Karpas-422 (cell line): ENCODE data around the gene ACACB. TPM values are rescaled to one million over a fixed set of nuclear protein-coding genes. Genes with fewer than 3 reads are reported as not detected.

Experiments
- DNase-seq: peaks from one replicate; pipeline ENCODE4 v3.0.0-alpha.2; 2015
- H2AFZ ChIP-seq: fragments of 200-600 bp; sonication (generic); 2 replicates; pipeline ENCODE4 v1.6.1; 2014; ENCODE audit warnings: antibody characterized with exemption, low read length, mixed read lengths
- H3K27ac ChIP-seq: fragments of 200-600 bp; sonication (generic); 2 replicates; pipeline ENCODE4 v1.5.1; 2014; ENCODE audit warnings: mild to moderate bottlenecking, low read length, moderate library complexity
- H3K27me3 ChIP-seq: fragments of 200-600 bp; sonication (generic); 2 replicates; pipeline ENCODE4 v1.6.1; 2014; ENCODE audit warnings: low read length, mixed read lengths
- H3K36me3 ChIP-seq: fragments of 200-600 bp; sonication (generic); 2 replicates; pipeline ENCODE4 v1.6.1; 2014; ENCODE audit warnings: low read length, mixed read lengths; ENCODE audit not compliant: insufficient read depth
- H3K4me1 ChIP-seq: fragments of 200-600 bp; sonication (generic); 2 replicates; pipeline ENCODE4 v1.6.1; 2014; ENCODE audit warnings: mild to moderate bottlenecking, low read length, mixed read lengths
- H3K4me2 ChIP-seq: fragments of 200-600 bp; sonication (generic); 2 replicates; pipeline ENCODE4 v1.6.1; 2014; ENCODE audit warnings: low read length, low read depth, mild to moderate bottlenecking; ENCODE audit not compliant: poor library complexity, severe bottlenecking
- H3K4me3 ChIP-seq: fragments of 200-600 bp; sonication (generic); 2 replicates; pipeline ENCODE4 v1.5.1; 2014; ENCODE audit warnings: mild to moderate bottlenecking, antibody characterized with exemption, low read length, mixed read lengths
- H3K79me2 ChIP-seq: fragments of 200-600 bp; sonication (generic); 2 replicates; pipeline ENCODE4 v1.6.1; 2014; ENCODE audit warnings: mild to moderate bottlenecking, low read length, mixed read lengths
- H3K9ac ChIP-seq: fragments of 200-600 bp; sonication (generic); 2 replicates; pipeline ENCODE4 v1.6.0; 2014; ENCODE audit warnings: low read length
- H3K9me2 ChIP-seq: fragments of 200-600 bp; sonication (generic), shearing (Covaris generic); replicated peaks from 2 replicates; pipeline ENCODE4 v1.6.0; 2014; ENCODE audit warnings: mild to moderate bottlenecking, low read length, moderate library complexity; ENCODE audit not compliant: insufficient read depth
- H3K9me3 ChIP-seq: fragments of 300-700, 200-600 bp; sonication (generic); 2 replicates; pipeline ENCODE4 v1.6.1; 2014; ENCODE audit warnings: low read length, mixed read lengths
- H4K20me1 ChIP-seq: fragments of 200-600 bp; sonication (generic); 2 replicates; pipeline ENCODE4 v1.6.1; 2014; ENCODE audit warnings: mild to moderate bottlenecking, antibody characterized with exemption, low read length, low read depth; ENCODE audit not compliant: insufficient read depth
- total RNA-seq: library from RNA; depleted of rRNA; stranded (reverse); fragments of >200 nt; shearing (Covaris generic); gene quantifications from 2 replicates; pipeline ENCODE4 v1.2.3, GENCODE V29; 2014; ENCODE audit warnings: low replicate concordance

ACACB gene
- total RNA-seq, 1 experiment from 2014 or later: 6.5 TPM

- Histone ChIP-seq H4K20me1 (no peaks in the 10 kb centered on the region), H3K27me3 (no peaks in the 10 kb centered on the region), H3K79me2 (no peaks in the 10 kb centered on the region), H3K9me2 (no peaks in the 10 kb centered on the region), H3K4me3 (no peak overlapping the region), H2AFZ (no peak overlapping the region), H3K27ac (no peak overlapping the region), H3K9ac (no peak overlapping the region), H3K9me3 (no peaks in the 10 kb centered on the region), H3K4me1 (no peaks in the 10 kb centered on the region), H3K36me3 (no peaks in the 10 kb centered on the region), H3K4me2 (no peak overlapping the region)
- DNase-seq: no peak
Observed at GRCh38 chr12:109287811-109288469, 171.6 kb downstream of the ACACB start.

DNA sequence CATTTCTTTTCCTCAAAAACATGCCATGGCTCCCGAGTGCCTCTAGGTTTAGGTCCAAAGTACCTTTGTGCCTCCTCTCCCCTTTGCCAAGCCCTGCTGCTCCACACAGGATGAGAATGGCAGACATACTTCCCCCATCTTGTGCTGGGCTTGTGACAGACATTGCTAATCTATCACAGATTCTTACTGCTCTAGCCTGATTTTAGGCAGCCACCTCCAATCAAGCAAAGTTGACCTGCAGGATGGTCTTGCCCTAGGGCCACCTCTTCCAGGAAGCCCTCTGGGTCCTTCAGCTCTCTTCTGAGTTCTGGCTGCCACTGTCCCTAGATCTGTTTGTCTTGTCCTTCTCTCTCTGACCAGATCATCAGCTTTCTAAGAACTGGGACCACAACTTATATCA, 172.2 kb downstream of the ACACB start:
- no peaks in the 10 kb centered on the region for H3K4me1 ChIP-seq
- H3K4me2 ChIP-seq: no peak overlapping the region
- no peak overlapping the region for H3K9ac ChIP-seq
- no peak overlapping the region for H3K27ac ChIP-seq
- DNase-seq: peak; percentile 54
- no peak overlapping the region for H2AFZ ChIP-seq
- no peaks in the 10 kb centered on the region for H3K27me3 ChIP-seq
- H3K36me3 ChIP-seq: no peaks in the 10 kb centered on the region
- no peaks in the 10 kb centered on the region for H3K79me2 ChIP-seq
- no peaks in the 10 kb centered on the region for H3K9me2 ChIP-seq
- H3K9me3 ChIP-seq: no peaks in the 10 kb centered on the region
- H4K20me1 ChIP-seq: no peaks in the 10 kb centered on the region
- H3K4me3 ChIP-seq: no peak overlapping the region

DNA sequence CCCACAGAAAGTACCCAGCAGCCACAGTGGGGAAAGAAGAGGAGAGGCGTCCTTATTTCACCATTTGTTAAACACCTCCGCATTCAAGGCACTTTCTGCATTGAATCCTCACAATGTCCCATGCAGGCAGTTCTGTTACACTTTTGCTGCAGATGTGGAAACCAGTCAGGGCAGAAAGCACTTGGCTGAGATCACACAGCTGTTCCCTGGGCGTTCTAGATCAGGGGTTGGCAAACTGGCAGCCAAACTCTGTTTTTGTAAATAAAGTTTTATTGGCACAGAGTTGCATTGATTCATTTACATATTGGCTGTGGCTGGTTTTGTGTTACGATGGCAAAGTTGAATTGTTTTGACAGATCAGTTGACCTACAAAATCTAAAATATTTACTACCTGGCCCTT, 172.6 kb downstream of the ACACB start:
- Histone ChIP-seq H4K20me1 (no peaks in the 10 kb centered on the region), H3K4me2 (no peak overlapping the region), H3K4me3 (no peak overlapping the region), H3K36me3 (no peaks in the 10 kb centered on the region), H3K27me3 (no peaks in the 10 kb centered on the region), H2AFZ (no peak overlapping the region), H3K79me2 (no peaks in the 10 kb centered on the region), H3K4me1 (no peaks in the 10 kb centered on the region), H3K9me3 (no peaks in the 10 kb centered on the region), H3K9me2 (no peaks in the 10 kb centered on the region), H3K27ac (no peak overlapping the region), H3K9ac (no peak overlapping the region)
- DNase-seq: no peak

GRCh38 chr12:109289551-109289950, 173.2 kb downstream of the ACACB start:
- Histone ChIP-seq H3K79me2 (no peaks in the 10 kb centered on the region), H2AFZ (no peak overlapping the region), H3K9me3 (no peaks in the 10 kb centered on the region), H3K36me3 (no peaks in the 10 kb centered on the region), H3K27ac (no peak overlapping the region), H3K9ac (no peak overlapping the region), H3K9me2 (no peaks in the 10 kb centered on the region), H3K4me3 (no peak overlapping the region), H4K20me1 (no peaks in the 10 kb centered on the region), H3K4me2 (no peak overlapping the region), H3K4me1 (no peaks in the 10 kb centered on the region), H3K27me3 (no peaks in the 10 kb centered on the region)
- no peak for DNase-seq

DNA sequence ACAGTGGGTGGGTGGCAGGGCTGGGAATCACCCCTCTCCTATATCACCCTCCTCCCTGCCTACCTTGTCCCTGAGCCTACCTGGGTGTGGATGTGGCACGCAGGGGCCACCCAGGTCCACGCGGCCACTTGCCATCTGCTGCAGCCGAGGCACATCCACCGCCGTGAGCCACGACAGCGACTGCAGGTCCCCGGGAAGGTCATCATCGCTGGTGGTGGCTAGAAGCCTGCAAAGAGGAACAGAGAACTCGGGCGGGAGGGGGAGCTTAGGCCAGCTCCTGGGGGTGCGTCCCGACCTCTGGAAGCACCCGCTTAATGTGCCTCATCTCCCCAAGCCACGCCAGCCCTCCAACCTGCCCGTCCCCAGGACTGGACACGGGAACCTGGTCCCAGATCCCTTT, 173.7 kb downstream of the ACACB start:
- H3K9ac ChIP-seq: no peak overlapping the region

GRCh38 chr12:109291117-109291516, 174.7 kb downstream of the ACACB start:
- no peak overlapping the region for H3K9ac ChIP-seq
- no peaks in the 10 kb centered on the region for H4K20me1 ChIP-seq
- H3K4me1 ChIP-seq: no peaks in the 10 kb centered on the region
- no peak for DNase-seq
- H3K27ac ChIP-seq: no peak overlapping the region
- H3K36me3 ChIP-seq: no peaks in the 10 kb centered on the region
- H3K27me3 ChIP-seq: no peaks in the 10 kb centered on the region
- no peaks in the 10 kb centered on the region for H3K9me3 ChIP-seq
- no peak overlapping the region for H3K4me3 ChIP-seq
- H3K79me2 ChIP-seq: no peaks in the 10 kb centered on the region
- H3K9me2 ChIP-seq: no peaks in the 10 kb centered on the region
- H3K4me2 ChIP-seq: no peak overlapping the region
- H2AFZ ChIP-seq: no peak overlapping the region

More for the DNA sequence above, 173.7 kb downstream of the ACACB start:
- Histone ChIP-seq H4K20me1 (no peaks in the 10 kb centered on the region), H3K9me3 (no peaks in the 10 kb centered on the region), H3K79me2 (no peaks in the 10 kb centered on the region), H3K4me1 (no peaks in the 10 kb centered on the region), H3K27ac (no peak overlapping the region), H3K4me2 (no peak overlapping the region), H3K36me3 (no peaks in the 10 kb centered on the region), H3K27me3 (no peaks in the 10 kb centered on the region), H3K9me2 (no peaks in the 10 kb centered on the region), H2AFZ (no peak overlapping the region), H3K4me3 (no peak overlapping the region)
- DNase-seq: no peak

DNA sequence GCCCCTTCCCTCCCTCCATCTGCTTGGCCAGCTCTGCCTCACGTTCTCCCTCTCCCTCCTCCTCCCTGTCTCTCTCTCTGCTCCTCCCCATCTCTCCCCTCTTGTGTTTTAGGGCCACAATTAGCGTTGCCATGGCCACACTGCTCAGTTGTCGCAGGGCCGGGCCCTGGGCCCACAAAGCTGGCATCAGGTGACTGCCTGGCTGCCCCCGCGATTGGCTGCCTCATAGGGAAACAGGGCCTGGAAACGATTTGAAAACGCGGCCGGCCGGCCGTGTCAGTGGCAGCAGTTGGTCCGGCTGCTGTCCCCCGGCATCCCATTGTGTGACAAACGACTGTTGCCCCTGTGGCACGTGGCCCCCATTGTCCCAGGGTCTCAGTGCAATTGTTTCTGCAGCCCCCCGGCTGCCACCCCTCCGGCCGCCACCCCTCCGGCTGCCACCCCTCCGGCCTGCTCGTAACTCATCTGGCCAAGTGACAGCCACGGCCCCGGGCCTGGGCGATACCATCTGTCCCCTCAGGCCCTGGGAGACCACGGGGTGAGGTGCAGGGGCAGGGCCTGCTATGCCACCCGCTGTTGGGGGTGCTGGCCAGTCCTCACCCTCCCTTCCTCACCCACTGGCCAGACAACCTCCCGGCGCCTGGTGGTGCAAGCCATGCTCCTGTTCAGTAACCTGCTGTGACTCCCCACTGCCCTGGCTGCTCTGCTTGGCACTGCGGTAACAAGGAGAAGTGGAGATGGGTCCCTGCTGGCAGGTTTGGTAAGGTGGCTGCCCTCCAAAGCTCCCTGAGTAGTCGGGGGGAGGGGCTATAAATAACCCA, 175.3 kb downstream of the ACACB start:
- H3K4me2 ChIP-seq: no peak overlapping the region
- no peaks in the 10 kb centered on the region for H3K4me1 ChIP-seq
- H3K9me2 ChIP-seq: no peaks in the 10 kb centered on the region
- no peaks in the 10 kb centered on the region for H4K20me1 ChIP-seq
- no peak overlapping the region for H3K27ac ChIP-seq
- no peaks in the 10 kb centered on the region for H3K79me2 ChIP-seq
- H3K9me3 ChIP-seq: no peaks in the 10 kb centered on the region
- H3K27me3 ChIP-seq: no peaks in the 10 kb centered on the region
- DNase-seq: no peak
- no peak overlapping the region for H2AFZ ChIP-seq
- no peaks in the 10 kb centered on the region for H3K36me3 ChIP-seq
- no peak overlapping the region for H3K9ac ChIP-seq
- no peak overlapping the region for H3K4me3 ChIP-seq

DNA sequence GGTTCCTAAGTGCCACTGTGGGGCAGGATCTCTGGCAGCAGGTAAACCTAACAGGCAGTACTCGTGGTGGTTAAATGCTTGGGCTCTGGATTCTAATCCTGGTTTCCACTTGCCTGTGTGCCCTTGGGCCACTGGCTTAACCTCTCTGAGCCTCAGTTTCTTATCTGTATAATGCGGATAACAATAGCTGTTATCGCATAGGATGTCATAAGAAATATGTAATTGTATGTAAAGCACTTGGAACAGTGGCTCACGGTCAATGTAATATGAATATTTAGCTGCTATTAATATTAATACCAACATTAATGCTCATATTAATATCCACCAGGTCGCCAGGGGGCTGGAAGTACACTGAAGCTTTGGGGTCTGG, 175.9 kb downstream of the ACACB start:
- Histone ChIP-seq H3K4me3 (no peak overlapping the region), H3K36me3 (no peaks in the 10 kb centered on the region), H3K9ac (no peak overlapping the region), H3K4me1 (no peaks in the 10 kb centered on the region), H4K20me1 (no peaks in the 10 kb centered on the region), H3K9me3 (no peaks in the 10 kb centered on the region), H2AFZ (no peak overlapping the region), H3K79me2 (no peaks in the 10 kb centered on the region), H3K27ac (no peak overlapping the region), H3K9me2 (no peaks in the 10 kb centered on the region), H3K27me3 (no peaks in the 10 kb centered on the region), H3K4me2 (no peak overlapping the region)
- DNase-seq: no peak
